Neuronal stem cell (in vitro differentiated cells): ENCODE measurements around the gene CEP152.

Experiments used
- DNase-seq: peaks from one replicate; pipeline ENCODE4 v3.0.0-alpha.2; 2013; ENCODE audit warnings: low spot score
- H2AFZ ChIP-seq: one replicate; pipeline ENCODE4 v1.6.1; 2013; ENCODE audit warnings: mild to moderate bottlenecking, low read length, inconsistent platforms
- H2AK5ac ChIP-seq: 2 replicates; pipeline ENCODE4 v1.6.1; 2013; ENCODE audit warnings: low read depth, mild to moderate bottlenecking, inconsistent platforms, low read length, moderate library complexity, mixed read lengths
- H2BK120ac ChIP-seq: 2 replicates; pipeline ENCODE4 v1.6.1; 2013; ENCODE audit warnings: low read depth, mild to moderate bottlenecking, inconsistent platforms, low read length, moderate library complexity, mixed read lengths
- H2BK12ac ChIP-seq: one replicate; pipeline ENCODE4 v1.6.1; 2013; ENCODE audit warnings: low read length, inconsistent platforms
- H2BK15ac ChIP-seq: 2 replicates; pipeline ENCODE4 v1.6.1; 2013; ENCODE audit warnings: mild to moderate bottlenecking, low read length, inconsistent platforms, mixed read lengths
- H2BK5ac ChIP-seq: one replicate; pipeline ENCODE4 v1.6.1; 2013; ENCODE audit warnings: inconsistent platforms, mild to moderate bottlenecking, low read length, moderate library complexity
- H3K14ac ChIP-seq: one replicate; pipeline ENCODE4 v1.6.1; 2013; ENCODE audit warnings: low read length, inconsistent platforms
- H3K18ac ChIP-seq: 2 replicates; pipeline ENCODE4 v1.6.1; 2013; ENCODE audit warnings: low read length, inconsistent platforms
- H3K23ac ChIP-seq: 2 replicates; pipeline ENCODE4 v1.6.1; 2013; ENCODE audit warnings: low read depth, mild to moderate bottlenecking, mixed read lengths, low read length, inconsistent platforms; ENCODE audit not compliant: poor library complexity
- H3K27ac ChIP-seq: replicated peaks from 3 replicates; pipeline ENCODE4 v1.5.1; 2013; ENCODE audit warnings: low read length, inconsistent platforms
- H3K27me3 ChIP-seq, 3 experiments: 2 replicates each; pipeline ENCODE4 v1.6.1; 2013; ENCODE audit warnings: low read length in 3 of 3, mild to moderate bottlenecking in 2 of 3, inconsistent platforms in 1 of 3, low read depth in 1 of 3, mixed read lengths in 1 of 3, moderate library complexity in 1 of 3; ENCODE audit not compliant: control insufficient read depth in 3 of 3, insufficient read depth in 3 of 3
- H3K36me3 ChIP-seq, 2 donors: replicated peaks in 1 of 2; 2 replicates each; pipeline ENCODE4 v1.6.1; 2013; ENCODE audit warnings: low read length in 2 of 2; ENCODE audit not compliant: control insufficient read depth in 2 of 2, insufficient read depth in 2 of 2
- H3K4ac ChIP-seq: 2 replicates; pipeline ENCODE4 v1.6.1; 2013; ENCODE audit warnings: inconsistent platforms, mild to moderate bottlenecking, low read length, moderate library complexity
- H3K4me1 ChIP-seq, 2 donors: 1 replicate in 1 of 2; 2 replicates in 1 of 2; pipeline ENCODE4 v1.6.1; 2013; ENCODE audit warnings: low read length in 2 of 2, low read depth in 1 of 2; ENCODE audit not compliant: control insufficient read depth in 2 of 2, insufficient read depth in 1 of 2
- H3K4me2 ChIP-seq: one replicate; pipeline ENCODE4 v1.6.1; 2013; ENCODE audit warnings: mild to moderate bottlenecking, low read length, inconsistent platforms; ENCODE audit not compliant: insufficient read depth, poor library complexity, severe bottlenecking
- H3K4me3 ChIP-seq, 2 donors: 2 replicates each; pipeline ENCODE4 v1.5.1; 2013; ENCODE audit warnings: low read length in 2 of 2, mild to moderate bottlenecking in 2 of 2, inconsistent platforms in 1 of 2, moderate library complexity in 1 of 2
- H3K79me1 ChIP-seq: one replicate; pipeline ENCODE4 v1.6.1; 2013; ENCODE audit warnings: low read depth, mild to moderate bottlenecking, inconsistent platforms, low read length, moderate library complexity
- H3K9ac ChIP-seq: one replicate; pipeline ENCODE4 v1.6.1; 2013; ENCODE audit warnings: mild to moderate bottlenecking, low read depth, low read length, inconsistent platforms; ENCODE audit not compliant: poor library complexity
- H3K9me3 ChIP-seq, 2 donors: replicated peaks in 1 of 2; 2 replicates each; pipeline versions ENCODE3 to v1.6.1; 2013; ENCODE audit warnings: low read length in 2 of 2, mild to moderate bottlenecking in 2 of 2, inconsistent platforms in 1 of 2, low read depth in 1 of 2, mixed read lengths in 1 of 2, moderate library complexity in 1 of 2; ENCODE audit not compliant: control insufficient read depth in 2 of 2, insufficient read depth in 1 of 2
- H4K8ac ChIP-seq: one replicate; pipeline ENCODE4 v1.6.1; 2013; ENCODE audit warnings: low read depth, mild to moderate bottlenecking, inconsistent platforms, low read length, moderate library complexity
- H4K91ac ChIP-seq: one replicate; pipeline ENCODE4 v1.6.1; 2013; ENCODE audit warnings: low read length, low read depth, mild to moderate bottlenecking, inconsistent platforms; ENCODE audit not compliant: poor library complexity
- WGBS, 2 donors: extraction: QIAGEN DNeasy Blood & Tissue Kit; methylation state at CpG; one replicate each; pipeline ENCODE4 v1.1.7; 2013; ENCODE audit warnings: missing lambda C conversion rate in 2 of 2, mixed read lengths in 1 of 2; ENCODE audit not compliant: insufficient read length in 2 of 2, insufficient replicate concordance in 1 of 2; ENCODE audit errors: extremely low coverage in 2 of 2; 5-methylcytosine and 5-hydroxymethylcytosine counted together

CEP152 gene

GRCh38 chr15:48850648-48851047, 39.8 kb upstream of the CEP152 start:
- H3K4me1 ChIP-seq = peaks cover under 1 to 1% of the 10 kb centered on the region in 2 donors
- WGBS, 2 donors = no CpG with 5 or more reads among the region's 2 CpGs

GRCh38 chr15:48845123-48845522, 34.3 kb upstream of the CEP152 start:
- no peak for DNase-seq
- H3K4me1 ChIP-seq = no peaks in the 10 kb centered on the region
- no CpG with 5 or more reads among the region's 1 CpG for WGBS, 2 donors
- no peak overlapping the region for H3K23ac ChIP-seq
- H2AFZ ChIP-seq = no peak overlapping the region
- no peak overlapping the region for H3K4me3 ChIP-seq
- H2BK5ac ChIP-seq = no peak overlapping the region
- H4K91ac ChIP-seq = no peak overlapping the region
- no peak overlapping the region for H3K4me2 ChIP-seq
- H4K8ac ChIP-seq = no peak overlapping the region
- H3K27ac ChIP-seq = no peak overlapping the region
- no peaks in the 10 kb centered on the region for H3K9me3 ChIP-seq
- H3K36me3 ChIP-seq = no peaks in the 10 kb centered on the region
- no peak overlapping the region for H3K18ac ChIP-seq
- H2BK120ac ChIP-seq = no peak overlapping the region
- H3K9ac ChIP-seq = no peak overlapping the region
- H3K79me1 ChIP-seq = no peaks in the 10 kb centered on the region
- H3K4ac ChIP-seq = no peak overlapping the region
- H3K27me3 ChIP-seq = no peaks in the 10 kb centered on the region
- H2BK15ac ChIP-seq = no peak overlapping the region
- no peak overlapping the region for H2AK5ac ChIP-seq
- no peak overlapping the region for H2BK12ac ChIP-seq
- H3K14ac ChIP-seq = no peak overlapping the region

More at GRCh38 chr15:48850648-48851047, 39.8 kb upstream of the CEP152 start:
- no peak overlapping the region for H2BK12ac ChIP-seq
- H2BK5ac ChIP-seq = no peak overlapping the region
- no peak overlapping the region for H3K23ac ChIP-seq
- no peak overlapping the region for H3K4me3 ChIP-seq
- H3K9me3 ChIP-seq = no peaks in the 10 kb centered on the region
- H2AFZ ChIP-seq = no peak overlapping the region
- H3K27me3 ChIP-seq = no peaks in the 10 kb centered on the region
- no peak overlapping the region for H3K18ac ChIP-seq
- H2BK15ac ChIP-seq = no peak overlapping the region
- no peak overlapping the region for H4K8ac ChIP-seq
- DNase-seq = no peak
- H2AK5ac ChIP-seq = no peak overlapping the region
- H3K36me3 ChIP-seq = no peaks in the 10 kb centered on the region
- H3K14ac ChIP-seq = no peak overlapping the region
- no peak overlapping the region for H3K9ac ChIP-seq
- no peaks in the 10 kb centered on the region for H3K79me1 ChIP-seq
- H4K91ac ChIP-seq = no peak overlapping the region
- no peak overlapping the region for H3K4ac ChIP-seq
- no peak overlapping the region for H3K27ac ChIP-seq
- H3K4me2 ChIP-seq = no peak overlapping the region
- no peak overlapping the region for H2BK120ac ChIP-seq

- Histone ChIP-seq H2AFZ (no peak overlapping the region), H3K4me3 (no peak overlapping the region), H3K14ac (no peak overlapping the region), H3K79me1 (no peaks in the 10 kb centered on the region), H3K27me3 (no peaks in the 10 kb centered on the region), H3K9ac (no peak overlapping the region), H2BK120ac (no peak overlapping the region), H2BK5ac (no peak overlapping the region), H3K18ac (no peak overlapping the region), H3K9me3 (no peaks in the 10 kb centered on the region), H3K27ac (no peak overlapping the region), H3K23ac (no peak overlapping the region), H3K36me3 (no peaks in the 10 kb centered on the region), H3K4me2 (no peak overlapping the region), H3K4me1 (no peaks in the 10 kb centered on the region), H3K4ac (no peak overlapping the region), H2AK5ac (no peak overlapping the region), H2BK15ac (no peak overlapping the region), H4K91ac (no peak overlapping the region), H2BK12ac (no peak overlapping the region), H4K8ac (no peak overlapping the region)
- WGBS, 2 donors = no CpG with 5 or more reads among the region's 6 CpGs
- DNase-seq = no peak
Observed at GRCh38 chr15:48842501-48842900, 31.6 kb upstream of the CEP152 start.

- no peak overlapping the region for H3K4me3 ChIP-seq
- H3K27ac ChIP-seq = no peak overlapping the region
- no peak overlapping the region for H3K9ac ChIP-seq
- peaks cover 0 to 2% (median 0%) of the 10 kb centered on the region in 3 experiments for H3K27me3 ChIP-seq
- H3K79me1 ChIP-seq = no peaks in the 10 kb centered on the region
- no peak overlapping the region for H2BK5ac ChIP-seq
- H2BK120ac ChIP-seq = no peak overlapping the region
- H3K23ac ChIP-seq = no peak overlapping the region
- H3K9me3 ChIP-seq = peaks cover 0 to 6% of the 10 kb centered on the region in 2 donors
- H4K91ac ChIP-seq = no peak overlapping the region
- H3K4me2 ChIP-seq = no peak overlapping the region
- DNase-seq = no peak
- H4K8ac ChIP-seq = peak overlapping the region; percentile 9
- H2BK15ac ChIP-seq = no peak overlapping the region
- H3K4me1 ChIP-seq = peaks cover 0 to 1% of the 10 kb centered on the region in 2 donors
- no peak overlapping the region for H2AFZ ChIP-seq
- peak overlapping the region; percentile 48 for H3K18ac ChIP-seq
- no peaks in the 10 kb centered on the region for H3K36me3 ChIP-seq
- no peak overlapping the region for H3K14ac ChIP-seq
- no peak overlapping the region for H2AK5ac ChIP-seq
- no peak overlapping the region for H2BK12ac ChIP-seq
- no CpG with 5 or more reads among the region's 5 CpGs for WGBS, 2 donors
- H3K4ac ChIP-seq = no peak overlapping the region
Observed at GRCh38 chr15:48834756-48835155, 23.9 kb upstream of the CEP152 start.
